ENCODE data around the gene CLSTN2.

DNA sequence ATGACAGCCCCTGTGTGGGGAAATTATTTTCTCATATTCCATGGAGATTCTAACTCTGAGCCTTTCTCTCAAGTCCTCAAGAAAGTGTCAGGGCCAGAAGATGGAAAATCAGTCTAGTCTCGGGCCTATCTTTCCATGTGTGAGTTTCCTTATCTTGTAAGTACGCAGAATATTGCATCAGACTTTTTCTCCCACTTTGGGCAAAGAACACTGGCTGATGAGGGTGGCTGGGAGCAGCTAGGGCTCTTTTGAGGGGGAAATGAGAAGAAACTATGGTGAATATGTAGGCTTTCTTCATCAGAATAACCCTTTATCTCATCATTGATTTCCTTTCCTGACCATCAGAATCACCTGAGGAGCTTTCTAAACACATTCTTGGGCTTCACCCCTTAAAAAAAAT lies 264.0 kb downstream of the CLSTN2 start:
- TF ChIP-seq, protein P1, sequence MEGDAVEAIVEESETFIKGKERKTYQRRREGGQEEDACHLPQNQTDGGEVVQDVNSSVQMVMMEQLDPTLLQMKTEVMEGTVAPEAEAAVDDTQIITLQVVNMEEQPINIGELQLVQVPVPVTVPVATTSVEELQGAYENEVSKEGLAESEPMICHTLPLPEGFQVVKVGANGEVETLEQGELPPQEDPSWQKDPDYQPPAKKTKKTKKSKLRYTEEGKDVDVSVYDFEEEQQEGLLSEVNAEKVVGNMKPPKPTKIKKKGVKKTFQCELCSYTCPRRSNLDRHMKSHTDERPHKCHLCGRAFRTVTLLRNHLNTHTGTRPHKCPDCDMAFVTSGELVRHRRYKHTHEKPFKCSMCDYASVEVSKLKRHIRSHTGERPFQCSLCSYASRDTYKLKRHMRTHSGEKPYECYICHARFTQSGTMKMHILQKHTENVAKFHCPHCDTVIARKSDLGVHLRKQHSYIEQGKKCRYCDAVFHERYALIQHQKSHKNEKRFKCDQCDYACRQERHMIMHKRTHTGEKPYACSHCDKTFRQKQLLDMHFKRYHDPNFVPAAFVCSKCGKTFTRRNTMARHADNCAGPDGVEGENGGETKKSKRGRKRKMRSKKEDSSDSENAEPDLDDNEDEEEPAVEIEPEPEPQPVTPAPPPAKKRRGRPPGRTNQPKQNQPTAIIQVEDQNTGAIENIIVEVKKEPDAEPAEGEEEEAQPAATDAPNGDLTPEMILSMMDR (IDR thresholded peaks at IDR 0.05) = no peak
- no peak for TF ChIP-seq POLR2A (IDR thresholded peaks at IDR 0.05)
